CD14-positive monocyte (primary cell): ENCODE results near the gene ONECUT3. TPM values are rescaled to one million over a fixed set of nuclear protein-coding genes. Genes with fewer than 3 reads are reported as not detected.

Source experiments
- DNase-seq, 3 donors: peaks; one replicate each; pipeline ENCODE4 v3.0.0-alpha.2; 2011 to 2022
- H2AFZ ChIP-seq: 2 replicates; pipeline ENCODE4 v1.6.0; 2012; ENCODE audit warnings: mild to moderate bottlenecking, low read depth, low read length, inconsistent platforms; ENCODE audit not compliant: insufficient read depth, poor library complexity, severe bottlenecking
- H3K27ac ChIP-seq, 2 donors: 1 replicate in 1 of 2; 2 replicates in 1 of 2; pipeline ENCODE4 v1.5.1; 2012 to 2013; ENCODE audit warnings: low read length in 2 of 2, control low read depth in 1 of 2, inconsistent platforms in 1 of 2, low read depth in 1 of 2, mild to moderate bottlenecking in 1 of 2
- H3K27me3 ChIP-seq, 2 donors: one replicate each; pipeline versions ENCODE4 v1.6.0 to v1.6.1; 2011 to 2013; ENCODE audit warnings: low read length in 2 of 2; ENCODE audit not compliant: control insufficient read depth in 2 of 2, insufficient read depth in 2 of 2
- H3K36me3 ChIP-seq, 2 donors: replicated peaks in 1 of 2; 1 replicate in 1 of 2; 2 replicates in 1 of 2; pipeline versions ENCODE4 v1.5.1 to v1.6.1; 2012 to 2013; ENCODE audit warnings: low read length in 2 of 2, control low read depth in 1 of 2, inconsistent platforms in 1 of 2, mild to moderate bottlenecking in 1 of 2; ENCODE audit not compliant: insufficient read depth in 2 of 2, control insufficient read depth in 1 of 2
- H3K4me1 ChIP-seq, 2 donors: 1 replicate in 1 of 2; 2 replicates in 1 of 2; pipeline versions ENCODE4 v1.5.1 to v1.6.1; 2012 to 2013; ENCODE audit warnings: low read length in 2 of 2, control low read depth in 1 of 2, inconsistent platforms in 1 of 2, mild to moderate bottlenecking in 1 of 2, moderate library complexity in 1 of 2; ENCODE audit not compliant: insufficient read depth in 2 of 2, control insufficient read depth in 1 of 2
- H3K4me2 ChIP-seq: replicated peaks from 2 replicates; pipeline ENCODE3; 2012; ENCODE audit warnings: low read length, moderate library complexity, mild to moderate bottlenecking; ENCODE audit not compliant: poor library complexity, severe bottlenecking; ENCODE audit errors: extremely low read depth
- H3K4me3 ChIP-seq, 3 experiments: fragments of 200-600 bp in 1 of 3; sonication (generic) in 1 of 3; replicated peaks in 1 of 3; 1 replicate in 2 of 3; 2 replicates in 1 of 3; pipeline ENCODE4 v1.5.1; 2011 to 2013; ENCODE audit warnings: low read length in 3 of 3, mild to moderate bottlenecking in 3 of 3, control low read depth in 2 of 3, low read depth in 2 of 3, inconsistent platforms in 1 of 3, moderate library complexity in 1 of 3
- H3K79me2 ChIP-seq: 2 replicates; pipeline ENCODE4 v1.6.0; 2012; ENCODE audit warnings: mild to moderate bottlenecking, control low read depth, inconsistent platforms, low read length, moderate library complexity; ENCODE audit not compliant: insufficient read depth
- H3K9ac ChIP-seq: 2 replicates; pipeline ENCODE4 v1.6.0; 2017; ENCODE audit warnings: low read length, mild to moderate bottlenecking; ENCODE audit not compliant: insufficient read depth, poor library complexity, severe bottlenecking
- H3K9me3 ChIP-seq, 2 donors: replicated peaks in 1 of 2; 1 replicate in 1 of 2; 2 replicates in 1 of 2; pipeline versions ENCODE4 v1.5.1 to v1.6.1; 2012 to 2013; ENCODE audit warnings: low read length in 2 of 2, control low read depth in 1 of 2; ENCODE audit not compliant: control insufficient read depth in 1 of 2, insufficient read depth in 1 of 2
- H4K20me1 ChIP-seq: 2 replicates; pipeline ENCODE4 v1.6.0; 2012; ENCODE audit warnings: mild to moderate bottlenecking, low read length, control low read depth, moderate library complexity; ENCODE audit not compliant: insufficient read depth
- H3K27ac Mint-ChIP-seq, 7 donors: one replicate each; pipeline ENCODE4 v1.8.0; 2020; ENCODE audit warnings: mild to moderate bottlenecking in 7 of 7, mixed read lengths in 7 of 7, moderate library complexity in 6 of 7, inconsistent platforms in 2 of 7
- H3K27me3 Mint-ChIP-seq, 3 donors: one replicate each; pipeline ENCODE4 v1.8.0; 2021 to 2022; ENCODE audit warnings: low read depth in 3 of 3, mild to moderate bottlenecking in 3 of 3, mixed read lengths in 3 of 3, moderate library complexity in 3 of 3, inconsistent platforms in 1 of 3
- H3K36me3 Mint-ChIP-seq, 2 donors: one replicate each; pipeline ENCODE4 v1.8.0; 2020; ENCODE audit warnings: mixed read lengths in 2 of 2, inconsistent platforms in 1 of 2, mild to moderate bottlenecking in 1 of 2
- H3K4me1 Mint-ChIP-seq: one replicate; pipeline ENCODE4 v1.8.0; 2020; ENCODE audit warnings: mild to moderate bottlenecking, mixed read lengths
- H3K4me3 Mint-ChIP-seq, 2 donors: one replicate each; pipeline ENCODE4 v1.8.0; 2020; ENCODE audit warnings: mild to moderate bottlenecking in 2 of 2, mixed read lengths in 2 of 2, moderate library complexity in 1 of 2
- H3K9me3 Mint-ChIP-seq, 7 donors: one replicate each; pipeline ENCODE4 v1.8.0; 2020 to 2022; ENCODE audit warnings: mixed read lengths in 7 of 7, mild to moderate bottlenecking in 6 of 7, moderate library complexity in 6 of 7, inconsistent platforms in 2 of 7
- WGBS: methylation state at CpG from one replicate; pipeline ENCODE4 v1.1.5; 2013; ENCODE audit warnings: missing lambda C conversion rate; ENCODE audit not compliant: insufficient coverage; 5-methylcytosine and 5-hydroxymethylcytosine counted together
- intact Hi-C, 2 donors: fragments of 100-400 bp; cut with micrococcal nuclease; formaldehyde crosslinking; loops; one replicate each; pipeline versions ENCODE4 v1.15.0 to v1.15.1; 2023
- polyA plus RNA-seq, 3 donors: library from polyadenylated mRNA; depleted of rRNA in 1 of 3; unstranded in 2 of 3; stranded (reverse) in 1 of 3; fragments of 300-500 nt in 2 of 3; fragments of >200 nt in 1 of 3; fragmentation: Illumina TruSeq in 2 of 3; gene quantifications; 1 replicate in 2 of 3; 2 replicates in 1 of 3; pipeline ENCODE4 v1.2.3, GENCODE V29; 2012 to 2021
- small RNA-seq: library from RNA; depleted of rRNA; stranded (forward); fragments of <200 nt; gene quantifications from one replicate; pipeline ENCODE3, GENCODE V24; 2012; ENCODE audit warnings: low read depth; ENCODE audit not compliant: insufficient read length
- TF ChIP-seq, protein P1 (sequence below): fragments of 200-600 bp; IDR thresholded peaks from one replicate; pipeline ENCODE4 v1.8.0; 2022; ENCODE audit warnings: antibody characterized with exemption, mild to moderate bottlenecking

Gene ONECUT3
- polyA plus RNA-seq, 3 donors, result not detected

DNA sequence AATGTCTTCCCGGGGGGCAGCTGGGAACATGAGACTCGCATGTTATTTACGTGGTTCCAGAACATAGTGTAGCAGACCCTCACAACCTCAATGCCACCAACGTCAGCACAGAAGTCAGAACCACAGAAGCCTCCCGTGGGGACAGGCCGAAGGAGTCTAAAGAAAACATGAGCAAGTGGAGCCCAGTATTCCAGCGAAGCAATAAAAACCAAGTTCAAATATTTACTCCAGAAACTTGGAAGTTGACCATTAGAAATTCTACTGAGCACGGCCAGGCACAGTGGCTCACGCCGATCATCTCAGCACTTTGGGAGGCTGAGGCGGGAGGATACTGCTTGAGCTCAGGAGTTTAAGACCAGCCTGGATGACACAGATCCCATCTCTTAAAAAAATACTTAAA, 76.7 kb downstream of the ONECUT3 start:
- Histone ChIP-seq H3K4me2 (no peak overlapping the region), H3K9ac (no peak overlapping the region), H3K4me1 (no peaks in the 10 kb centered on the region), H3K27me3 (no peaks in the 10 kb centered on the region), H3K9me3 (no peaks in the 10 kb centered on the region), H4K20me1 (peaks cover 97% of the 10 kb centered on the region), H3K79me2 (peaks cover 53% of the 10 kb centered on the region), H3K4me3 (no peak overlapping the region), H3K27ac (no peak overlapping the region), H3K36me3 (peaks cover 38 to 75% of the 10 kb centered on the region in 2 donors), H2AFZ (no peak overlapping the region)
- intact Hi-C loops, result loop anchor here in 1 of 2 donors (5.0 kb wide), 1 partner anchor 43 kb away; no protein-coding TSS in a partner anchor
- no peak for DNase-seq
- WGBS, result 96% methylated on average over 10 of the region's 11 CpGs
- Mint-ChIP-seq H3K4me3 (no peak overlapping the region), H3K36me3 (peaks cover 13 to 53% of the 10 kb centered on the region in 2 donors), H3K9me3 (no peaks in the 10 kb centered on the region), H3K27me3 (peaks cover 0 to 2% (median 0%) of the 10 kb centered on the region in 3 donors), H3K4me1 (no peaks in the 10 kb centered on the region), H3K27ac (peak overlapping the region in 1 of 7 donors; percentile 73)
- TF ChIP-seq, protein P1, sequence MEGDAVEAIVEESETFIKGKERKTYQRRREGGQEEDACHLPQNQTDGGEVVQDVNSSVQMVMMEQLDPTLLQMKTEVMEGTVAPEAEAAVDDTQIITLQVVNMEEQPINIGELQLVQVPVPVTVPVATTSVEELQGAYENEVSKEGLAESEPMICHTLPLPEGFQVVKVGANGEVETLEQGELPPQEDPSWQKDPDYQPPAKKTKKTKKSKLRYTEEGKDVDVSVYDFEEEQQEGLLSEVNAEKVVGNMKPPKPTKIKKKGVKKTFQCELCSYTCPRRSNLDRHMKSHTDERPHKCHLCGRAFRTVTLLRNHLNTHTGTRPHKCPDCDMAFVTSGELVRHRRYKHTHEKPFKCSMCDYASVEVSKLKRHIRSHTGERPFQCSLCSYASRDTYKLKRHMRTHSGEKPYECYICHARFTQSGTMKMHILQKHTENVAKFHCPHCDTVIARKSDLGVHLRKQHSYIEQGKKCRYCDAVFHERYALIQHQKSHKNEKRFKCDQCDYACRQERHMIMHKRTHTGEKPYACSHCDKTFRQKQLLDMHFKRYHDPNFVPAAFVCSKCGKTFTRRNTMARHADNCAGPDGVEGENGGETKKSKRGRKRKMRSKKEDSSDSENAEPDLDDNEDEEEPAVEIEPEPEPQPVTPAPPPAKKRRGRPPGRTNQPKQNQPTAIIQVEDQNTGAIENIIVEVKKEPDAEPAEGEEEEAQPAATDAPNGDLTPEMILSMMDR, result no peak

DNA sequence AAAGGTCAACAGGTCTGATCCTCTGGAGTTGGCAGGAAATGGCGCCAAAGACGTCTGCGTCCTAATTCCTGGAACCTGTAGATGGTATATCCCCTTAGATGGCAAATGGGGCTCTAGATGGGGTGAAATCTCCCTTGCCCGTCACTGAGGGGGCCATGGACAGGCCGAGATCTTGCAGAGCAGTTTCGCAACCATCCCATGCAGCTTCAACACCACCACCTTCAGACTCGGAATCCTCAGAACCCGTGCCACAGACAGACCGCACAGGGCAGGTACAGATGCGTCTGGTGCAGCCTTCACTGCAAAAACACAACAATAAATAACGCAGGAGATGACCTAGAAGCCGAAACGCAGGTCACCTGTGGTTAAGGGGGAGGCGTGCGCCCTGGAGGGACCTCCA, 77.3 kb downstream of the ONECUT3 start:
- intact Hi-C loops, result no loop called here
- Mint-ChIP-seq H3K4me3 (no peak overlapping the region), H3K36me3 (peaks cover 13 to 49% of the 10 kb centered on the region in 2 donors), H3K9me3 (no peaks in the 10 kb centered on the region), H3K4me1 (no peaks in the 10 kb centered on the region), H3K27ac (peak overlapping the region in 1 of 7 donors; percentile 0), H3K27me3 (peaks cover 0 to 2% (median 0%) of the 10 kb centered on the region in 3 donors)
- Histone ChIP-seq H4K20me1 (peaks cover 97% of the 10 kb centered on the region), H3K9me3 (no peaks in the 10 kb centered on the region), H3K4me3 (no peak overlapping the region), H3K9ac (no peak overlapping the region), H3K4me2 (no peak overlapping the region), H3K27me3 (no peaks in the 10 kb centered on the region), H3K79me2 (peaks cover 59% of the 10 kb centered on the region), H3K27ac (no peak overlapping the region), H2AFZ (no peak overlapping the region), H3K36me3 (peaks cover 39 to 72% of the 10 kb centered on the region in 2 donors), H3K4me1 (no peaks in the 10 kb centered on the region)
- DNase-seq, result no peak
- TF ChIP-seq, protein P1, result no peak
- WGBS, result 81% methylated on average over 6 of the region's 15 CpGs

Small RNA genes within 50 kb of the gene (small RNA-seq; reads per million reads assigned to genes)
- gene RF00017, result not detected

Other genes with a start within 250 kb of the ONECUT3 start
- under 1 TPM in 1 of 3 donors, not detected in 2; 0.09 TPM for gene ADAMTSL5, start 240.5 kb upstream of the ONECUT3 start, polyA plus RNA-seq
- not detected for gene PLK5, start 229.4 kb upstream of the ONECUT3 start, polyA plus RNA-seq
- 1 to 10 TPM in 1 of 3 donors, under 1 TPM in 2; 0.08 to 1.0 (median 0.10) TPM for gene MEX3D, start 185.2 kb upstream of the ONECUT3 start, polyA plus RNA-seq
- 10 to 100 TPM in 1 of 3 donors, 1 to 10 TPM in 2; 2.6 to 35.3 (median 4.9) TPM for gene MBD3, start 160.6 kb upstream of the ONECUT3 start, polyA plus RNA-seq
- gene UQCR11, start 148.0 kb upstream of the ONECUT3 start, polyA plus RNA-seq, result 100 to 1,000 TPM in 2 of 3 donors, 10 to 100 TPM in 1; 55.6 to 731 (median 659) TPM
- 10 to 100 TPM in 1 of 3 donors, 1 to 10 TPM in 2; 2.4 to 36.2 (median 3.3) TPM for gene TCF3, start 100.9 kb upstream of the ONECUT3 start, polyA plus RNA-seq
- gene ATP8B3, start 58.8 kb downstream of the ONECUT3 start, polyA plus RNA-seq, result 1 to 10 TPM; 1.6 to 8.2 (median 1.8) TPM
- gene REXO1, start 95.0 kb downstream of the ONECUT3 start, polyA plus RNA-seq, result 10 to 100 TPM in 1 of 3 donors, 1 to 10 TPM in 2; 2.8 to 60.8 (median 3.0) TPM
- gene KLF16, start 110.1 kb downstream of the ONECUT3 start, polyA plus RNA-seq, result 10 to 100 TPM in 1 of 3 donors, under 1 TPM in 2; 0.51 to 23.3 (median 0.67) TPM
- 10 to 100 TPM; 69.8 to 96.1 (median 79.0) TPM for gene ABHD17A, start 132.0 kb downstream of the ONECUT3 start, polyA plus RNA-seq
- gene ADAT3, start 151.9 kb downstream of the ONECUT3 start, polyA plus RNA-seq, result 1 to 10 TPM; 2.7 to 3.2 (median 3.1) TPM
- 10 to 100 TPM; 11.9 to 39.4 (median 15.4) TPM for gene SCAMP4, start 151.9 kb downstream of the ONECUT3 start, polyA plus RNA-seq
- 100 to 1,000 TPM in 1 of 3 donors, 10 to 100 TPM in 2; 10.8 to 215 (median 20.3) TPM for gene CSNK1G2, start 187.7 kb downstream of the ONECUT3 start, polyA plus RNA-seq